NT2/D1 (cell line): Measurements from ENCODE around the gene INSIG1.

ENCODE experiments used
- DNase-seq: peaks from one replicate; pipeline ENCODE4 v3.0.0-alpha.2; 2011; ENCODE audit warnings: low read depth, low spot score
- H3K27me3 ChIP-seq: 2 replicates; pipeline ENCODE4 v1.6.0; 2011; ENCODE audit warnings: mild to moderate bottlenecking; ENCODE audit not compliant: insufficient read length, insufficient read depth
- H3K36me3 ChIP-seq: 2 replicates; pipeline ENCODE4 v1.6.1; 2011; ENCODE audit warnings: mild to moderate bottlenecking, low read length, mixed read lengths; ENCODE audit not compliant: insufficient read depth, insufficient read length
- H3K4me1 ChIP-seq: 2 replicates; pipeline ENCODE4 v1.5.1; 2011; ENCODE audit not compliant: insufficient read depth, insufficient read length
- H3K4me3 ChIP-seq: 2 replicates; pipeline ENCODE4 v1.5.1; 2011; ENCODE audit warnings: low read depth; ENCODE audit not compliant: insufficient read length
- H3K9ac ChIP-seq: 2 replicates; pipeline ENCODE4 v1.6.0; 2011; ENCODE audit warnings: low read depth; ENCODE audit not compliant: insufficient read length
- H3K9me3 ChIP-seq: 2 replicates; pipeline ENCODE4 v1.5.1; 2011; ENCODE audit warnings: mild to moderate bottlenecking, low read length; ENCODE audit not compliant: insufficient read depth
- SUZ12 ChIP-seq: IDR thresholded peaks from 2 replicates; pipeline ENCODE4 v1.6.1; 2011; ENCODE audit not compliant: insufficient read length, insufficient read depth; ENCODE audit errors: extremely low read depth
- YY1 ChIP-seq: IDR thresholded peaks from 2 replicates; pipeline ENCODE4 v1.6.1; 2011; ENCODE audit not compliant: insufficient read length, insufficient read depth
- ZNF274 ChIP-seq: IDR thresholded peaks from 2 replicates; pipeline ENCODE4 v1.6.1; 2011; ENCODE audit warnings: mild to moderate bottlenecking, low read depth, low read length

INSIG1 gene

GRCh38 chr7:155276042-155276799 lies 21.5 kb upstream of the INSIG1 start:
- DNase-seq = no peak
- H3K27me3 ChIP-seq = no peaks in the 10 kb centered on the region
- H3K36me3 ChIP-seq = no peaks in the 10 kb centered on the region
- no peak overlapping the region for H3K9ac ChIP-seq
- no peak overlapping the region for H3K4me3 ChIP-seq
- no peaks in the 10 kb centered on the region for H3K4me1 ChIP-seq
- TF ChIP-seq YY1 = no peak
- no peak for TF ChIP-seq ZNF274
- no peak for TF ChIP-seq SUZ12
- H3K9me3 ChIP-seq = no peaks in the 10 kb centered on the region

- TF ChIP-seq SUZ12 (no peak), YY1 (no peak), ZNF274 (no peak)
These were observed 20.8 kb upstream of the INSIG1 start for GRCh38 chr7:155276800-155277375.

GRCh38 chr7:155277385-155277994 lies 20.2 kb upstream of the INSIG1 start:
- H3K36me3 ChIP-seq = no peaks in the 10 kb centered on the region

More at GRCh38 chr7:155276800-155277375, 20.8 kb upstream of the INSIG1 start:
- Histone ChIP-seq H3K9ac (no peak overlapping the region), H3K36me3 (no peaks in the 10 kb centered on the region), H3K4me3 (no peak overlapping the region), H3K4me1 (no peaks in the 10 kb centered on the region), H3K27me3 (no peaks in the 10 kb centered on the region), H3K9me3 (no peaks in the 10 kb centered on the region)
- DNase-seq = no peak

GRCh38 chr7:155278921-155279320 lies 18.8 kb upstream of the INSIG1 start:
- no peak for TF ChIP-seq ZNF274
- no peaks in the 10 kb centered on the region for H3K9me3 ChIP-seq
- no peaks in the 10 kb centered on the region for H3K4me1 ChIP-seq
- no peaks in the 10 kb centered on the region for H3K27me3 ChIP-seq
- no peak for DNase-seq
- H3K4me3 ChIP-seq = no peak overlapping the region
- H3K9ac ChIP-seq = no peak overlapping the region
- no peaks in the 10 kb centered on the region for H3K36me3 ChIP-seq

More at GRCh38 chr7:155277385-155277994, 20.2 kb upstream of the INSIG1 start:
- Histone ChIP-seq H3K27me3 (no peaks in the 10 kb centered on the region), H3K9ac (no peak overlapping the region), H3K4me3 (no peak overlapping the region), H3K4me1 (no peaks in the 10 kb centered on the region), H3K9me3 (no peaks in the 10 kb centered on the region)
- TF ChIP-seq ZNF274 = no peak
- no peak for TF ChIP-seq YY1
- no peak for TF ChIP-seq SUZ12
- no peak for DNase-seq

- no peak overlapping the region for H3K4me3 ChIP-seq
- no peak overlapping the region for H3K9ac ChIP-seq
- no peak for DNase-seq
- H3K4me1 ChIP-seq = no peaks in the 10 kb centered on the region
- no peaks in the 10 kb centered on the region for H3K27me3 ChIP-seq
- H3K36me3 ChIP-seq = no peaks in the 10 kb centered on the region
- TF ChIP-seq YY1 (no peak), SUZ12 (no peak), ZNF274 (no peak)
- no peaks in the 10 kb centered on the region for H3K9me3 ChIP-seq
These were observed 17.8 kb upstream of the INSIG1 start for GRCh38 chr7:155279787-155280445.

GRCh38 chr7:155280446-155281397 lies 17.0 kb upstream of the INSIG1 start:
- TF ChIP-seq ZNF274 = no peak
- TF ChIP-seq YY1 = no peak
- TF ChIP-seq SUZ12 = no peak
- H3K9ac ChIP-seq = no peak overlapping the region
- no peak overlapping the region for H3K4me3 ChIP-seq
- no peaks in the 10 kb centered on the region for H3K9me3 ChIP-seq
- H3K4me1 ChIP-seq = no peaks in the 10 kb centered on the region
- no peaks in the 10 kb centered on the region for H3K36me3 ChIP-seq
- DNase-seq = no peak
- no peaks in the 10 kb centered on the region for H3K27me3 ChIP-seq
